ENCODE results near the gene TFF2.

TFF2 gene

GRCh38 chr21:42302076-42302650, 48.6 kb downstream of the TFF2 start:
- no peaks in the 10 kb centered on the region for H3K4me1 ChIP-seq
- H3K27ac ChIP-seq: peak overlapping the region; percentile 72

GRCh38 chr21:42301371-42302075, 49.3 kb downstream of the TFF2 start:
- H3K4me2 ChIP-seq (ENCODE audit: low read length): no peak overlapping the region
- H3K36me3 ChIP-seq (ENCODE audit: control insufficient read depth, insufficient read depth, low read length): no peaks in the 10 kb centered on the region
- H3K4me3 ChIP-seq (ENCODE audit: low read depth, low read length): no peak overlapping the region
- no peaks in the 10 kb centered on the region for H3K4me1 ChIP-seq
- no peaks in the 10 kb centered on the region for H3K27me3 ChIP-seq (ENCODE audit: control insufficient read depth, insufficient read depth, low read length)
- no peak overlapping the region for H2AFZ ChIP-seq
- no peak overlapping the region for H3K9ac ChIP-seq
- no peaks in the 10 kb centered on the region for H3K9me3 ChIP-seq (ENCODE audit: control insufficient read depth, low read length)
- peak overlapping the region; percentile 72 for H3K27ac ChIP-seq
- no peaks in the 10 kb centered on the region for H3K79me2 ChIP-seq
- no peak for TF ChIP-seq CTCF (IDR thresholded peaks at IDR 0.05)

More at GRCh38 chr21:42302076-42302650, 48.6 kb downstream of the TFF2 start:
- Histone ChIP-seq H3K4me3 (ENCODE audit: low read depth, low read length) (no peak overlapping the region), H3K79me2 (no peaks in the 10 kb centered on the region), H3K27me3 (ENCODE audit: control insufficient read depth, insufficient read depth, low read length) (no peaks in the 10 kb centered on the region), H3K4me2 (ENCODE audit: low read length) (no peak overlapping the region), H3K36me3 (ENCODE audit: control insufficient read depth, insufficient read depth, low read length) (no peaks in the 10 kb centered on the region), H3K9me3 (ENCODE audit: control insufficient read depth, low read length) (no peaks in the 10 kb centered on the region), H2AFZ (no peak overlapping the region), H3K9ac (no peak overlapping the region)
- TF ChIP-seq CTCF (IDR thresholded peaks at IDR 0.05): no peak

GRCh38 chr21:42300956-42301355, 49.8 kb downstream of the TFF2 start:
- H3K4me2 ChIP-seq (ENCODE audit: low read length): no peak overlapping the region
- no peaks in the 10 kb centered on the region for H3K36me3 ChIP-seq (ENCODE audit: control insufficient read depth, insufficient read depth, low read length)
- H3K4me3 ChIP-seq (ENCODE audit: low read depth, low read length): no peak overlapping the region
- no peaks in the 10 kb centered on the region for H3K9me3 ChIP-seq (ENCODE audit: control insufficient read depth, low read length)
- no peak overlapping the region for H3K9ac ChIP-seq
- TF ChIP-seq CTCF (IDR thresholded peaks at IDR 0.05): no peak
- H3K27ac ChIP-seq: peak overlapping the region; percentile 63
- H2AFZ ChIP-seq: no peak overlapping the region
- no peaks in the 10 kb centered on the region for H3K79me2 ChIP-seq
- H3K4me1 ChIP-seq: no peaks in the 10 kb centered on the region
- no peaks in the 10 kb centered on the region for H3K27me3 ChIP-seq (ENCODE audit: control insufficient read depth, insufficient read depth, low read length)

GRCh38 chr21:42300045-42300583, 50.7 kb downstream of the TFF2 start:
- Histone ChIP-seq H3K36me3 (ENCODE audit: control insufficient read depth, insufficient read depth, low read length) (no peaks in the 10 kb centered on the region), H3K4me3 (ENCODE audit: low read depth, low read length) (no peak overlapping the region), H3K4me1 (no peaks in the 10 kb centered on the region), H2AFZ (no peak overlapping the region), H3K79me2 (no peaks in the 10 kb centered on the region), H3K4me2 (ENCODE audit: low read length) (no peak overlapping the region), H3K27me3 (ENCODE audit: control insufficient read depth, insufficient read depth, low read length) (no peaks in the 10 kb centered on the region), H3K9me3 (ENCODE audit: control insufficient read depth, low read length) (no peaks in the 10 kb centered on the region), H3K9ac (no peak overlapping the region), H3K27ac (no peak overlapping the region)
- TF ChIP-seq CTCF (IDR thresholded peaks at IDR 0.05): no peak
